Sigmoid colon (tissue), 4 donors: ENCODE results near the gene COG6.

Experiments used
- CTCF ChIP-seq, 4 experiments: fragments of 450-650 bp in 3 of 4; fragments of 200-600 bp in 1 of 4; IDR thresholded peaks; one replicate each; pipeline ENCODE4 v1.5.1; 2016 to 2019; ENCODE audit warnings: antibody characterized with exemption in 4 of 4, mild to moderate bottlenecking in 3 of 4, moderate library complexity in 2 of 4
- EP300 ChIP-seq, 4 donors: sonication (generic); formaldehyde crosslinking; IDR thresholded peaks; one replicate each; pipeline ENCODE4 v1.6.1; 2017; ENCODE audit warnings: antibody characterized with exemption in 4 of 4
- POLR2A ChIP-seq, 2 donors: fragments of 450-650 bp; IDR thresholded peaks; one replicate each; pipeline ENCODE4 v1.6.1; 2016; ENCODE audit warnings: antibody characterized with exemption in 2 of 2, mild to moderate bottlenecking in 2 of 2, moderate library complexity in 2 of 2

GRCh38 chr13:39751805-39752204 is 96.3 kb downstream of the COG6 start:
- no peak for TF ChIP-seq EP300 (IDR thresholded peaks at IDR 0.05)
- TF ChIP-seq POLR2A (IDR thresholded peaks at IDR 0.05), result no peak
- no peak for TF ChIP-seq CTCF (IDR thresholded peaks at IDR 0.05)
